Ovary (tissue), 9 donors: ENCODE results near the gene CACNA1E. TPM values are rescaled to one million over a fixed set of nuclear protein-coding genes. Genes with fewer than 3 reads are reported as not detected.

ENCODE experiments used
- DNase-seq, 5 donors: peaks; one replicate each; pipeline ENCODE4 v3.0.0-alpha.2; 2019 to 2020
- H3K27ac ChIP-seq, 2 donors: fragments of 200-600 bp; one replicate each; pipeline versions ENCODE4 v1.5.1 to v1.8.0; 2019 to 2022
- H3K27me3 ChIP-seq: fragments of 200-600 bp; one replicate; pipeline ENCODE4 v1.8.0; 2022
- H3K36me3 ChIP-seq: fragments of 200-600 bp; sonication (generic); one replicate; pipeline ENCODE4 v1.5.1; 2019
- H3K4me1 ChIP-seq: one replicate; pipeline ENCODE4 v1.8.1; 2013; ENCODE audit warnings: mild to moderate bottlenecking, moderate library complexity; ENCODE audit not compliant: insufficient read depth
- H3K4me3 ChIP-seq: fragments of 200-600 bp; sonication (generic); one replicate; pipeline ENCODE4 v1.5.1; 2017
- H3K9me3 ChIP-seq, 2 donors: fragments of 200-600 bp in 1 of 2; sonication (generic) in 1 of 2; one replicate each; pipeline versions ENCODE4 v1.5.1 to v1.8.1; 2013 to 2019; ENCODE audit warnings: mild to moderate bottlenecking in 1 of 2, moderate library complexity in 1 of 2
- CTCF ChIP-seq, 3 donors: fragments of 450-650 bp in 2 of 3; fragments of 200-600 bp in 1 of 3; IDR thresholded peaks; one replicate each; pipeline versions ENCODE4 v1.5.1 to v1.8.0; 2016 to 2022; ENCODE audit warnings: antibody characterized with exemption in 3 of 3, mild to moderate bottlenecking in 1 of 3
- EP300 ChIP-seq: sonication (generic); formaldehyde crosslinking; IDR thresholded peaks from one replicate; pipeline ENCODE4 v1.6.1; 2017; ENCODE audit warnings: antibody characterized with exemption
- POLR2A ChIP-seq: fragments of 450-650 bp; IDR thresholded peaks from one replicate; pipeline ENCODE4 v1.6.1; 2017; ENCODE audit warnings: antibody characterized with exemption, mild to moderate bottlenecking, moderate library complexity
- WGBS, 3 donors: extraction: QIAGEN DNeasy Blood & Tissue Kit in 1 of 3; methylation state at CpG; one replicate each; pipeline versions ENCODE4 v1.1.5 to v1.1.7; 2013 to 2017; 5-methylcytosine and 5-hydroxymethylcytosine counted together
- intact Hi-C, 4 donors: fragments of 100-400 bp; cut with DNase I; formaldehyde crosslinking; loops; one replicate each; pipeline versions ENCODE4 v1.11.0 to v1.15.1; 2022 to 2023
- polyA plus RNA-seq, 2 donors: library from polyadenylated mRNA; stranded (reverse); fragments of 200-250 nt in 1 of 2; fragments of 350-450 nt in 1 of 2; fragmentation: Illumina TruSeq in 1 of 2; extraction: RNeasy Lipid Tissue Mini Kit (QIAGEN cat#74804) in 1 of 2; gene quantifications; one replicate each; pipeline ENCODE4 v1.2.3, GENCODE V29; 2013 to 2014
- total RNA-seq, 7 donors: library from RNA; depleted of rRNA in 2 of 7; stranded (reverse); fragments of >200 nt in 2 of 7; fragmentation: NEBNext Ultra II Directional in 3 of 7; extraction: Animal tissue kit (Norgen Biotek cat#: 25700) in 3 of 7; gene quantifications; one replicate each; pipeline versions ENCODE4 v1.1.0 to v1.2.4, GENCODE V29; 2016 to 2023
- donor health status: DM: no; HTN: no; CAD: no; lungs with moderate emphysema.
- donor health status: DM: no; HTN: no; CAD: no.
- donor health status: Bipolar disorder and iron deficiency.
- donor health status: DM: yes; HTN: yes; CAD: no.
- donor health status: DM: no; HTN: no; CAD: no.
- donor health status: DM: yes; HTN: yes; CAD: no.

The CACNA1E gene
- total and polyA plus RNA-seq, 9 donors: 0.01 to 0.34 (median 0.10) TPM; not detected in 3

GRCh38 chr1:181778640-181779260 lies 295.4 kb downstream of the CACNA1E start:
- no peak for DNase-seq
- no peak overlapping the region for H3K27ac ChIP-seq
- H3K4me1 ChIP-seq: no peaks in the 10 kb centered on the region

GRCh38 chr1:181779343-181779742 lies 296.0 kb downstream of the CACNA1E start:
- no peaks in the 10 kb centered on the region for H3K36me3 ChIP-seq
- no peak for DNase-seq
- no peak overlapping the region for H3K4me3 ChIP-seq
- WGBS, 3 donors: 66 to 78% (median 72%) methylated on average over 6 of the region's 6 CpGs
- TF ChIP-seq EP300 (no peak), POLR2A (no peak), CTCF (IDR thresholded peaks at IDR 0.05) (no peak)
- intact Hi-C loops: no loop called here
- no peak overlapping the region for H3K27ac ChIP-seq
- no peaks in the 10 kb centered on the region for H3K27me3 ChIP-seq
- H3K4me1 ChIP-seq: no peaks in the 10 kb centered on the region
- no peaks in the 10 kb centered on the region for H3K9me3 ChIP-seq

More at GRCh38 chr1:181778640-181779260, 295.4 kb downstream of the CACNA1E start:
- Histone ChIP-seq H3K27me3 (no peaks in the 10 kb centered on the region), H3K9me3 (no peaks in the 10 kb centered on the region), H3K36me3 (no peaks in the 10 kb centered on the region), H3K4me3 (no peak overlapping the region)
- 43 to 50% (median 49%) methylated on average over 4 of the region's 4 CpGs for WGBS, 3 donors
- TF ChIP-seq CTCF (IDR thresholded peaks at IDR 0.05): no peak
- TF ChIP-seq EP300: no peak
- no peak for TF ChIP-seq POLR2A
- intact Hi-C loops: no loop called here

GRCh38 chr1:181783208-181783607 lies 299.9 kb downstream of the CACNA1E start:
- TF ChIP-seq EP300: no peak
- no peak for TF ChIP-seq POLR2A
- no peak for TF ChIP-seq CTCF (IDR thresholded peaks at IDR 0.05)
- Histone ChIP-seq H3K9me3 (no peaks in the 10 kb centered on the region), H3K27ac (no peak overlapping the region), H3K36me3 (no peaks in the 10 kb centered on the region), H3K27me3 (no peaks in the 10 kb centered on the region), H3K4me3 (no peak overlapping the region), H3K4me1 (no peaks in the 10 kb centered on the region)
- intact Hi-C loops: no loop called here
- no peak for DNase-seq
- 26 to 38% (median 37%) methylated on average over 2 of the region's 2 CpGs for WGBS, 3 donors

GRCh38 chr1:181784039-181784683 lies 300.8 kb downstream of the CACNA1E start:
- Histone ChIP-seq H3K4me3 (no peak overlapping the region), H3K27me3 (no peaks in the 10 kb centered on the region), H3K4me1 (no peaks in the 10 kb centered on the region), H3K9me3 (no peaks in the 10 kb centered on the region), H3K36me3 (no peaks in the 10 kb centered on the region), H3K27ac (no peak overlapping the region)
- 58 to 65% (median 58%) methylated on average over 3 of the region's 3 CpGs for WGBS, 3 donors
- intact Hi-C loops: no loop called here
- TF ChIP-seq EP300: no peak
- TF ChIP-seq CTCF (IDR thresholded peaks at IDR 0.05): no peak
- no peak for TF ChIP-seq POLR2A
- DNase-seq: no peak
